ENCODE results near the gene THSD4.

The THSD4 gene

DNA sequence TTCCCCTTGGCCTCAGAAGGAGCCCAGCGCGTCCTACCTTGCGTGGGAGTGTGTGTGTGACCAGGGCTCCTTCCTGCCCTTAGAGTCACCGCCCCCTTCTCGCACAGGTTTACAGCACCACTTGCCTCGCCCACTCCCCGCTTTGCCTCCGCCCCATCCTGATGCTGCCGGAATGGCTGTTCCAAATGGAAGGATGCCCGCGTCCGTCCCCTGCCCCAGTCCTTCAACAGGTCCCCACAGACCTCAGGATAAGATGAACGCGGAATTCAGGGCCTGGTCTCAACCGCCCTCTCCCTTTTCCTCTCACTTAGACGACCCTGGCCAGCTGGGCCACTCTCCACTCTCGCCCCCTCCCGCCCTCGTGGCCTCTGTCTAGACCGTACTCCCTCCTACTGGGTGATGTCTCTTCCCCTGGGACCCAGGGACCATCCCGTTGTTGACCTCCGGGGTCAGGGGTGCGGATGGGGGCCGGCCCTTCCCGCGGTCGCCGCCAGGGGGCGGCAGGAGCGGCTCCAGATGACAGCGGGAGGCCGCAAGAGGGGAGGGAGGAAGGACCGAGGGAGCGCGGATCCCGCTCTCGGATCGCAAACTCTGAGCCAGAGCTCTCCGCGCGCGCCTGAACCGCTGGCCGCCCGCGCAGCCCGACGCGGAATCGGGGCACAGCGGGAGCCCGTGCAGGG lies at the start of gene THSD4:
THSD4 (plus strand) TSS at position 585 of the 680 bp plus-strand sequence.
- DNase-seq (ENCODE audit: low read depth) = peak; percentile 47

DNA sequence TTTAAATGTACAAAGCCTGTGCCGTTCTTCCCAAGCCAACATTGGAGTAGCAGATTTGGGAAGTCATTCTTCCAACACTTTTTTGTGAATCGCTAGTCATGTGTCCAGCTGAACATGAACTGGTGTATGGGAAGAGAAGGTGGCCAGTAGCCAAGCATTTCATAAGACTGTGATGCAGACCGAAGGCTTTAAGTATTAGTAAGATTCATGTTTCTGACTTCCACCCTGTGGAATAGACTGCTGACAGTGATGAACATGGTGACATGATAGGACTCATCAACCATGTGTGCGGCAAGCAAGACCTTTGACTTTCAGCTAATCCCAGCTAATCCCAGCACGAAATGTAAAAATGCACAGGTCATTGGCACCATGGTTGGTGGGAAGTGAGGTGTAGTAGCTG lies 48.3 kb upstream of the THSD4 start:
- peak; percentile 56 for DNase-seq (ENCODE audit: low read depth)

DNA sequence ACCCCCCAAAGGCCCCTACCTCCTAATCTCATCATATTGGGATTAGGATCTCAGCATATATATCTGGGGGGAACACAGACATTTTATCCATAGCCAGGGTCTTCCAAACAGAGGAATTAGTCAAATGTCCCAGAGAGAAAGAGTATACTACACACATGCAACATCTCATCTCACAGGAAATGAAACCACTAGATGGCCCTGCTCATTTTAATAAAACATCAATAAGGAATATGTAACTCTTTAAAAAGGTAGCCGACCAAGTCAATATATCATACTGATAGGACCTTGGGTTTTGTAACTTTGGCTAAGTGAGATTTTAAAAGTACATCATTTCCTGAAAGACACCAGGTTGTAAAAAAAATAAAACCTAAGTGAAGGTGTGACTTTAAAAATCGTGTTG lies 45.6 kb upstream of the THSD4 start:
- DNase-seq (ENCODE audit: low read depth) = no peak

DNA sequence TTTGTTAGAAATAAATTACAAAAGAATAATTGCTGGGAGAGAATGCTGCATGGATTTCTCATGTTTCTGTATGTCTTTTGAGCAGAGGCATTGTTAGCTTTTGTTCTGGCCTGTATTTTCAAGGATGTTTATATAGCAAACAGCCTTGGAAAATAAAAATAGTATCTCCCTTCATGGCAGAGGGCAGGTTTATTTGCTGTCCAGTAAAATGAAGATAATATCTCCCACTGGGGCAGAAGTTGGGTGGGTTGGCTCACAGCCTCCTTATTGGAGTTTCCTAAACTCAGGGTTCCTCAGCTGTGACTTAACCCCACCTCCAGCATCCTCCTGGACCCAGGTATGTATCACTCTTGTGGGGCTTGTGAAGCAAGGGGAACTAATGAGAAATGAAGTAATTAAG lies 43.7 kb upstream of the THSD4 start:
- no peak for DNase-seq (ENCODE audit: low read depth)

DNA sequence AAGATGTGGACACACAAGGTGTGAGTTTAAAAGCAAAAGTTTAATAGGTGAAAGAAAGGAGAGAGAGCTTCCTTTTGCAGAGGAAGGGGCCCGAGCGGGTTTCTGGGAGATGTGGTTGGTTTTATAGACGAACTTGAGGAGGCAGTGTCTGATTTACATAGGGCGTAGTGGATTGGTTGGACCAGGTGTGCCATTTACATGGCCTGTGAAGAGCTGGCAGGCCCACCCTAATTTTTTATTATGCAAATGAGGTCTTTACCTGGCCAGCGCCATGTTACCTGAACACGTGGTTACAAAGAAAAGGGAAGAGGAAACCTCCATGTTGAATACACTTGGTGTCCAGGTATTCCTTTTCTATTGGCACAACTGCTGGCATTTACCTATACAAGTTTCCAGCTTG lies 42.8 kb upstream of the THSD4 start:
- no peak for DNase-seq (ENCODE audit: low read depth)

DNA sequence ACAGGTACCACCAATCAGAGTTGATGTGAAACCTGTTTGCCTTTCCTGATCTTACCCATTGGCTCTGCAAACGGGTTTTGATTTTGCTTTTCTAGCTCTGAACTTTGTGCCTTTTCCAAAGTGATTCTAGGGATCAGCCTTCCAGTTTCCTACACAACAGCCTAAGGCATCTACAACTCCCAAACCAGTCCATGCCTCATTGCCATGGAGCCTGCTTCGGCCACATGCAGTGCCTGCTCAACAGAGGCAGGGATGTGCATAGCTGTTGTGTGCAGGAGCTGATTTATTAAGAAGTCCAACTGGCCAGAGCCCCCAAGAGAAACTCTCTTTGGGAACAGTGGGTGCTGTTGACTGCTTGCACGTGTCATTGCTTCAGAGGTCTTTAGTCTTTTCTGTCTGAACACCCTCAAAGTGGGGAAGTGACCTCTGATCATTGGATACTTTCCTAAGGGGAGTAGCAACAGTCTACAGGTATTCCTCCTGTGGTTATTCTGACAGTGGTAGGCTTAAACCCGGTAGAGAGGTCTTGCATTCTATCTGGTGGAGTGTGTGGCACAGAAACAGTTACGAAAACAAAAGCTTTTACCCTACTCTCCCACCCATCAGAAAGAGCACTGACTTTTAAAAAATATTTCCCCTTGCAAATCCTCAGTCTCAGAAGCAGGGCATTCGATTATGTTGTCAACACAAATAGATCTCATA lies 36.6 kb upstream of the THSD4 start:
- no peak for DNase-seq (ENCODE audit: low read depth)

DNA sequence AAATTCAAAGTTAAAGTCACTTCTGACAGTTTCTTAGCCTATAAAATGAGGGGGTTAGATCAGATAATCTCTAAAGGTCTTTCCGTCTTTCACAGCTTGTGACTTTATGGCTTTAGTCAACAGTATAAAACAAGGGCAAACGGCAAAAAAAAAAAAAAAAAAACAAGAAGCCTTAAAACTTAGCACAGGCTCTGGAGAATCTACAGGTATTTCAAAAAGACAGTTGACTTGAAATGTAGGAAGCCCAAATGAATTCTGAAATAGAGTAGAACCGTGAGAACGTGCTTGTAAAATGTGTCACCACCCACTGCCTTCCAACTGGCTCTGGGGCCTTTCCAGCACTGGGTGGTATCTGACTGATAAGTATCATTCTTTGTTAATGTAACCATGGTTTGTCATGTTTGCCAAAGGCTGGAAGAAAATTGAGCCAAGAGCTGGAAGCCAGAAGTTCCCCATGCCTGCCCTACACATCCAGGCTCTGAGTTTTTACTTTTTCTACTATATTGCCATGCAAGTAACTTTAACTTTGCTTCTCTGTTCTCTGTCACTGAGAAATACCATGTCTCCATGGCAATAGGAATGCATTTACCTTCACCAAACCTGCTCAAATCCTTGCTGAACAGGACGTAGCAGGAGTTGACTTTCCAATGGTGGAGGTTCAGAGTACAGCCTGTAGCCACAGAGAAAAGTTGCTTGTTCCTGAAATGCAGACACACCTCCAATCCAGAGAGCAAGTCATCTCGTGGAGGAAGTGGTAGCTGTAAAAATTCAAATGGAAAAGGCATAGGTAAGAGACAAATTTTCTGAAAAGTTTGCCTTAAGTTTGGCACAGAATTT lies 35.8 kb upstream of the THSD4 start:
- no peak for DNase-seq (ENCODE audit: low read depth)

DNA sequence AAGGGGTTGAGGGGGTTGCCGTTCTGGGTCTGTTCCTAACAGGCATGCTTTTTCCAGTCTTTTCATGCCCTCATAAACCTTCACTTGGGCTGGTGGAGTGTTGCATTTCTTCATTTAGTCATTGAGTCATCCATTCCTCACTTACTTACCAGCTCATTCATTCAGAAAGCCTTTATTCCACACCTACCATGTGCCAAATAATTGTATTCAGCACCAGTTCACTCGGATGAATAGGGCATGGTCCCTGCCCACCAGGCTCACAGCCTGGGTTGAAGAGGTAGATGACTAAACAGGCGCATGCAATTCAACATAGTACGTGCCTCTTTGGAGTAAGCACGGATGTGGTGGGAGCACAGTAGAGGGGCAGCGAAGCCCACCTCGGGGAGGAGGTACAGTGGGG lies 35.1 kb upstream of the THSD4 start:
- no peak for DNase-seq (ENCODE audit: low read depth)

DNA sequence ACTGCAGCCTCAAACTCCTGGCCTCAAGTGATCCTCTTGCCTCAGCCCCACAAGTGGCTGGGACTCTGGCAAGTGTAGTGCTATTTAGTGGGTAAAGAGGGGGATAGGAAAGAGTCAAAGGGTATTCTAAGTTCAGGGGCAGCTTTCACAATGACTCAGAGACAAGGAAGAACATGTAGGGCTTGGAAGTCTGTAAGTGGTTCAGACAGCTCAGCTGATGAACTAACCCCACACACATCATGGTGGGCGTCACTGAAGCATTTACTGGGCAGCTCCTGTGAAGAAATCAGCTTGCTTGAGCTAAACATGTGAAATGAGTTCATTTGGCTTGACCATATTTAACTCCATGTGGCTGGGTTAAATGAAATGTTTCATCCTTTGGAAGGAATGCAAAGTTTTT lies 34.6 kb upstream of the THSD4 start:
- DNase-seq (ENCODE audit: low read depth) = peak; percentile 47

DNA sequence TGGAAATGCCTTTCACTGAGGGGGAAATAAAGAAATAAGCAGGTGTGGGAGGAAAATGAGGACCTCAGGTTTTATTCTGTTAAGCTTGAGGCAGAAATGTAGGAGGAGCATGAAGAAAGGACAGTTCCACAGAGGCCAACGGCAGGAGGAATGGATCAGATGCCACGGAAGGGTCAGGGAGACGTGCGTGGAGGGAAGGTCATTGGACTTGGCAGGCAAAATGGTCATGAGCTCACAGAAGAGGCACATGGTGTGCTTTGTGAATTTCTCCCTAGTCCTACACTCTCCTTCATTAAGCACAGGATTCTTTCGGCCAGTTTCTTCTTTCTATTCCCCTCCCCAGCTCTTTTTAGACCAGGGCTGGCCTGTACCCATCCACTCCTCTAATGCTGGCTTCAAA lies 32.5 kb upstream of the THSD4 start:
- DNase-seq (ENCODE audit: low read depth) = no peak

DNA sequence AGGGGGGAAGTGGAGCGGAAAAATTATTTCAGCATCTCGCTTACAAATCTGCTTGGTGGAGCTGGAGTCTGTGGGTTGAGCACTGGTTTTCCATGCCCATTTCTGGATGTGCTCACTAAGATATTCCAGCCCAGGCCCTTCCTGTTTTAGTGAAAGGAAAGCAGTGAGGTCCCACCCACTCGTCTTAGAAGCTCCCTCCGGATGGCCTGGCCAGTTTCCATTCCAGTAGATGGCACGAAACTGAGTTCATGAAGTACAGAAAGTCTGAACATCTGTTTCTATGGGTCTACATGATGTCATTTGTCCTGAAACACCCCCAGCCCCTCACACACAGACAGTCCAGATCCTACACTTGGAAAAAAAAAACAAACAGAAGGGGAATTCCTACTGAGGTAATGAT lies 31.9 kb upstream of the THSD4 start:
- no peak for DNase-seq (ENCODE audit: low read depth)

DNA sequence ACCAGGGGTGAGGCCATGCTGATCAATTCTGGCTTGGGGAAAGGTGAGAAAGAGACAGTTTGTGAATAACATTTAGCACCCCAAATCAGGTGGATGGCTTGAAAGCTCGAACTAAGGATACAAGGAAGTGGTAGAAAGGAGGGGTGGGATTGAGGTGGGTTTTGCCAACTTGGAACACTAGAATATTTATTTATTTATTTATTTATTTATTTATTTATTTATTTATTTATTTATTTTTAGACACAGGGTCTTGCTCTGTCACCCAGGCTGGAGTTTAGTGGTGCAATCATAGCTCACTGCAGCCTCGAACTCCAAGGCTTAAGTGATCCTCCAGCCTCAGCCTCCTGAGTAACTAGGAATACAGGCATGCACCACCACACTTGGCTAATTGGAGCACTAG lies 31.0 kb upstream of the THSD4 start:
- no peak for DNase-seq (ENCODE audit: low read depth)

DNA sequence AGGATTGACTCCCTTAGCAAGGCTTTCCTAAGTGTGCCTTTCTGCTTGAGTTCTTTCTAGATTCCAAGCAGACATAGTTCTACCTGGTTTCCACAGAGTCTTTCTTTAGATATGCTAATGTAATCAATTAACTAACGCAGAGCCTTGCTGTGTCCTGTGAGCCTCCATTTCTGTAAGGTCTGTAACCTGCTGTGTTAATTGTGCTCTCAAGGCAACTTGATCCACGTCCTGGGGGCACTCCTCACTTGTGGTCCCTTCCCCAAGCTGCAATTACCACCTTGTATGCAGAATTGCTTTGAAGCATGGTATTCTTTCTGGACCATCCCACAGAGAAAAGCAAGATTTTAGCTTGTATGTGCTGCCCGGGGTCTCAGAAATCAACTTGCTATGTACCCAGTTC lies 29.5 kb upstream of the THSD4 start:
- no peak for DNase-seq (ENCODE audit: low read depth)

DNA sequence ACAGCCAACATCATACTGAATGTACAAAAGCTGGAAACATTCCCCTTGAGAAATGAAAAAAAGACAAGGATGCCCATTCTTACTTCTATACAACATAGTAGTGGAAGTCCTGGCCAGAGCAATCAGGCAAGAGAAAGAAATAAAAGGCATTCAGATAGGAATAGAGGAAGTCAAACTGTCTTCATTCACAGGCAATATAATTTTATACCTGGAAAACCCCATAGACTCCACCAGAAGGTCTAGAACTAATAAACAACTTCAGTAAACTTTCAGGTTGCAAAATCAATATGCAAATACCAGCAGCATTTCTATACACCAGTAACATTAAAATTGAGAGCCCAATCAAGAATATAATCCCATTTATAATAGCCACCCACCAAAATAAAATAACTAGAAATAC lies 27.1 kb upstream of the THSD4 start:
- DNase-seq (ENCODE audit: low read depth) = no peak

DNA sequence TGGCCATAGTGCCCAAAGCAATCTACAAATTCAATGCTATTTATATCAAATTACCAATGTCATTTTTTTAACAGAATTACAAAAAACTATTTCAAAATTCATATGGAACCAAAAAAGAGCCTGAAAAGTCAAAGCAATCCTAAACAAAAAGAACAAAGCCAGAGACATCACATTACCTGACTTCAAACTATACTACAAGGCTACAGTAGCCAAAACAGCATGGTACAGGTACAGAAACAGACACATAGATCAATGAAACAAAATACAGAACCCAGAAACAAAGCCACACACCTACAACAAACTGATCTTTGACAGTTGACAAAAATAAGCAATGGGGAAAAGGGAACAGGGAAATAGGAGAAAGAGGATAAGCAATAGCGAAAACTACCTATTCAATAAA lies 26.6 kb upstream of the THSD4 start:
- no peak for DNase-seq (ENCODE audit: low read depth)

DNA sequence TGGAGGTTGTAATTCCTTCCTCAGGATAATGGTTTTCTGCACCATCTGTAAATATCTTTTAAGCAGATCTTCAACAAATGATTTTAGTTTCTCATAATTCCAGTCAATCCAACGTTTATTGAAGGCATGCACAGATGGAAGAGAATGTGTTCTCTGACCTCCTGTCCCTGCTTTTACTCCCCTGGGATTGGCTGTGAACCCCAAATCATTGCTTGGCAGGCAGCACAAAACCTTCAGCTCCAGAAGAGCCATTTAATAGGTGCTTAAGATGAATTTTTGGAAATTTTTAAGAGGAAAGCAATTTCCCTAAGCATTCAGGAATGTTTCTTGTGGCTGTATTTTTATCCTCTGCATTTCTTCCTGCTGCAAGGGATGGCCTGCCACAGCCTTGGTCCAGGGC lies 25.5 kb upstream of the THSD4 start:
- no peak for DNase-seq (ENCODE audit: low read depth)

DNA sequence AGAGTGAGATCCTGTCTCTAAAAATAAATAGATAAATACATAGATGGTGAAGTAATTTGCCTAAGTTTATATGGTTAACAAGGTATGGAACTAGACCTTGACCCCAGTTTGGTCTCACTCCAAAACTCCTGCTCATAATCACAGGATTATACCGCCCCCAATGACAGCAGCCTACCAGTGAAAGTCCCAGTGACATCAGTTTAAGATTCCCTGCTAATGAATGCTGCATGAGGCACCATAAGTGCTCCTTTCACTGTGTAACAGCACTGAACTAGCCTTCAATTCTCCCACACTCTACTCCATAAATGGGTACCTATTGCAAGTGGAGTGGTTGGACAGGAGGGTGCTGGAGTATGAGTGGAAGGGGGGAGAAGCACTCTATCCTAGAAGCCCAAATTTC lies 23.7 kb upstream of the THSD4 start:
- no peak for DNase-seq (ENCODE audit: low read depth)

DNA sequence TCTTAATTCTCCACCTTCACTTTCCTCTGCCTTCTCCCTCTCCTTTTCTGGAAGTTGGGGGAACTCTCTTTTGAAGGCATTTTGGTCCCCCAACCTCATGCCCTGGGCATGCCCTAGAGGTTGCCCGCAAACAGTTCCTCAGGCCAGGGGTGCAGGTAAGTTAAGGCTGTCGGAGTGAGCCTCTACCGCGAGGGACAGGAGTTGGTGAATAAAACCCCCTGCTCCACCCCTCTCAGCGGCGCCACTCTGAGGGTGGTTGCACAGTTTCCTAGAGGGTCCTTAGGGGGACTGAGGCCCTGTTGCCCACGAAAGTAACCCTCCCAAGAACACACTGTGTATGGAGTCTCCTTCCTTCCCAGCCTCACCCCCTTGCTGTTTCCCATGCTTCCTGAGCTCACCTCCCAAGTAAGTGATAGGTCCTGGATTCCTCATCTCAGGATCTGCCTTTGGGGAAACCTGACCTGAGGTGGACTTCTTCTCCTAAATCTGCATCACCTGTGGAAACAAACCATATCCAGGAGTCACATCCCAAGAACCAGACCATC lies 23.1 kb upstream of the THSD4 start:
- no peak for DNase-seq (ENCODE audit: low read depth)

DNA sequence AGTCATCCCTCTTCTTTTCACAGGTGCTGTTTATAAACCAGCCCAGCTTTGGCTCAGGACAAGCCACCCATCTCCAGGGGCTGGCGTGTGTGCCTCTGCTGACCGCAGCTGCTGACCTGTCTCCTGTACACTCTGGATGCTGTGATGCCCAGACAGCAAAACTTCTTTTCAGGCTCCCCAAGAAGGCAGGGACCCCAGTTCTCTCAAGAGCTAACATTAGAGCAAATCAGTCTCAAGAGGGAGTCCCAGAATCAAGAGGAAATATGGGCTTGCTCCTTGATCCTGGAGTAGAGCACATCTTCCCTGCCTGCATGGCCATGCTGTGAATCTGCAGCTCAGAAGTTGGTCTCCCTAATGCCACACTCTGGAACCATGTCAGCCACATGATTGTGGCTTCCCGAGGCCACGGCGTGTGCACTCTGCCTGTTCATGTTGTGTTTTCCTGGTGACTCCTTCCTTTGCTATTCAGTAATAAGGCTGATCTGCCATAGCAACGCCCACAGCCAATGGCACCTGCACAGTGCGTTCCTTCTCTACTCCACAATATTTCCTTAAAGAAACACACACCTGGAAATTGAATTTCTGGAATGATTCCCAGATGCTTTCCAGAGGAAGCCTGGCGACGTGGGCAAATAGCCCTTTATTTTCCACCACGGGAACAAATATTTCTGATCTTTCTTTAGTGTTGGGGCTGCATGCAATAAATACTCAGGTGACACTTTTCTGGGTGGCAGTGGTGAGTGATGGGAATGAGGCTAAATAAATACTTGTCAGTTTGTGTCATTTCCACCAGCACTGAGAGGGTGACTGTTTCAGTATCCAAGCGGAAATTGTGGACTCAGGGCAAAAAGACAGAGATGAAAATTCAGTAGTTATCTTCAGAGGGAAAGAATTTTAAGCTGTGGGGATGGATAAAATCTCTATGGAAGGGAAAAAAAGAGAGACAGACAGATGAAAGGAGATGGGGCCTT lies 21.9 kb upstream of the THSD4 start:
- no peak for DNase-seq (ENCODE audit: low read depth)

DNA sequence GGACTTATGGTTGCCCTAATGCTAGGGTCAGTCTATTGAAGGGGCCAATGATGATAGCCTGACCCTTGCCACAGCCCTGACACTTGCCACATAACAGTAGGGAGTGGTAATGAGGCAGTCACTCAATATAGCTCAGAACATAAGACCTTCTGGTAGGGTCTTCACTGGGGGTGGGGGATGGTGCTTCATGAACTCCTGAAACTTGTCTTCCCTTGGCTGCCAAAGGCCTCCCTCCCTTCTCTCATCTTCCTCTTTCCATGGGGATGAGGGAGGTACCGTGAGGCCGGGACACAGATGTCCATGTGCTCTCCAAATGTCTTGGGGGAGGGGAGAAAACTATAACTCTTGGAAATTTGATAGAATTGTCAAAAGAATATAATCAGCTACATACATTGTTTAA lies 21.1 kb upstream of the THSD4 start:
- no peak for DNase-seq (ENCODE audit: low read depth)

DNA sequence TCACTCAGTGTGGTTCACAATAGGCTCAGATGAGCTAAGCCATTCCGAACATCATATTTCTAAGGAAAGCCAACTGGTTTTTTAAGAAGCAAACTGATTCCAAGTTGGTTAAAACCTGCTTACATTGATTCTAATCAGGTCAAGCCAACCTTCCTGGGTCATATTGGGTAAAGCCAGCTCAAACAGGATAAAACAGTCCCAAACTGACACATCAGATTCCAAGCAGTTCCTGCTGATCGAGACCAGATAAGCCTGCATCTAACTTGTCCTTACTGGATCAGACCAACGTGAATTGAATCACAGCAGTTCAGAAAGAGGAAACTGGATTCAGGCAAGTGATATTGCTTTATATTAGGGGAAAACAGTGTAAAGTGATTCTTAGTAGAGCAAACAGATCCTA lies 18.6 kb upstream of the THSD4 start:
- DNase-seq (ENCODE audit: low read depth) = no peak

DNA sequence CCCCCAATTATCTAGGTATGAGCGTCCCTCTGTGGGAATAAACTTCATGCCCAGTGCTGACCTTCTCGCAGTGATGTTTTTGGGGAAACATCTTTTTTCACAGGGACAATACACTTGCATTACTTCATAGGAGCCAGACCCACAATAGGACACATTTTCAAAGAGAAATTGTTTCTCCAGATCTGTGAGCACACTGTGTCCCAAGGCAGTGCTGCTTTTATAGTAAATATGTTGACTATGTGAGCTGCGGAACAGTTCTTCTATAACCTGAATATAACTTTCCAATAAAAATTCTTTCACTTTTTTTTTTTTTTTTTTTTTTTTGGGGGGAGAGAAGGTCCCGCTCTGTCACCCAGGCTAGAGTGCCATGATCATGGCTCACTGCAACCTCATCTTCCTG lies 17.4 kb upstream of the THSD4 start:
- no peak for DNase-seq (ENCODE audit: low read depth)
